ENCODE data around the gene MCM6.
"Not testable (repeated sequence)": the region's sequence is repeated elsewhere in the genome, so short reads cannot be mapped to it uniquely, and the experiment has no call there.

DNA sequence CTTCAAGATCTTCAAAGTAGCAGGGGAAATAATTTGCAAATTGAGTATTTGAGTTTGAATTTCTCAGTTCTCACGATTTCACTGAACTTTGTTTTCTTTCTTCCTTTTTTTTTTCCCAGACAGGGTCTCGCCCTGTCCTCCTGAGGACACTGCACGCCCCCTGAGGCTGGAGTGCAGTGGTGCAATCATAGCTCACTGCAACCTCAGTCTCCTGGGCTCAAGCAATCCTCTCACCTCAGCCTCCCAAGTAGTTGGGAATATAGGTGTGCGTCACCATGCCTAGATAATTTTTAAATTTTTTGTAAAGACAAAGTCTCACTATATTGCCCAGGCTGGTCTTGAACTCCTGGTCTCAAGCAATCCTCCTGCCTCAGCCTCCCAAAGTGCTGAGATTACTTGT is 80.6 kb downstream of the MCM6 start:
- TF ChIP-seq, protein P1, sequence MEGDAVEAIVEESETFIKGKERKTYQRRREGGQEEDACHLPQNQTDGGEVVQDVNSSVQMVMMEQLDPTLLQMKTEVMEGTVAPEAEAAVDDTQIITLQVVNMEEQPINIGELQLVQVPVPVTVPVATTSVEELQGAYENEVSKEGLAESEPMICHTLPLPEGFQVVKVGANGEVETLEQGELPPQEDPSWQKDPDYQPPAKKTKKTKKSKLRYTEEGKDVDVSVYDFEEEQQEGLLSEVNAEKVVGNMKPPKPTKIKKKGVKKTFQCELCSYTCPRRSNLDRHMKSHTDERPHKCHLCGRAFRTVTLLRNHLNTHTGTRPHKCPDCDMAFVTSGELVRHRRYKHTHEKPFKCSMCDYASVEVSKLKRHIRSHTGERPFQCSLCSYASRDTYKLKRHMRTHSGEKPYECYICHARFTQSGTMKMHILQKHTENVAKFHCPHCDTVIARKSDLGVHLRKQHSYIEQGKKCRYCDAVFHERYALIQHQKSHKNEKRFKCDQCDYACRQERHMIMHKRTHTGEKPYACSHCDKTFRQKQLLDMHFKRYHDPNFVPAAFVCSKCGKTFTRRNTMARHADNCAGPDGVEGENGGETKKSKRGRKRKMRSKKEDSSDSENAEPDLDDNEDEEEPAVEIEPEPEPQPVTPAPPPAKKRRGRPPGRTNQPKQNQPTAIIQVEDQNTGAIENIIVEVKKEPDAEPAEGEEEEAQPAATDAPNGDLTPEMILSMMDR (IDR thresholded peaks at IDR 0.05) = not testable (repeated sequence)
- TF ChIP-seq ZFX (IDR thresholded peaks at IDR 0.05; ENCODE audit: borderline replicate concordance) = not testable (repeated sequence)

Data from 22Rv1 (cell line).